GM06990 (cell line): Measurements from ENCODE around the gene TNS1.

ENCODE experiments used
- DNase-seq: peaks from one replicate; pipeline ENCODE4 v3.0.0-alpha.2; 2011; ENCODE audit not compliant: insufficient read length; ENCODE audit errors: extremely low read depth
- H3K27me3 ChIP-seq: replicated peaks from 2 replicates; pipeline ENCODE4 v1.6.0; 2011; ENCODE audit warnings: low read length; ENCODE audit not compliant: control insufficient read depth, insufficient read depth
- H3K36me3 ChIP-seq: 2 replicates; pipeline ENCODE4 v1.5.1; 2011; ENCODE audit warnings: low read length; ENCODE audit not compliant: control insufficient read depth, insufficient read depth
- H3K4me3 ChIP-seq: replicated peaks from 2 replicates; pipeline ENCODE4 v1.5.1; 2011; ENCODE audit warnings: low read depth, mild to moderate bottlenecking, control low read depth, low read length
- TF ChIP-seq, protein P1 (sequence below): IDR thresholded peaks from 2 replicates; pipeline ENCODE4 v1.5.1; 2011; ENCODE audit warnings: low read length, control low read depth, mild to moderate bottlenecking, inconsistent platforms; ENCODE audit not compliant: insufficient read depth, poor library complexity, severe bottlenecking

The TNS1 gene

DNA sequence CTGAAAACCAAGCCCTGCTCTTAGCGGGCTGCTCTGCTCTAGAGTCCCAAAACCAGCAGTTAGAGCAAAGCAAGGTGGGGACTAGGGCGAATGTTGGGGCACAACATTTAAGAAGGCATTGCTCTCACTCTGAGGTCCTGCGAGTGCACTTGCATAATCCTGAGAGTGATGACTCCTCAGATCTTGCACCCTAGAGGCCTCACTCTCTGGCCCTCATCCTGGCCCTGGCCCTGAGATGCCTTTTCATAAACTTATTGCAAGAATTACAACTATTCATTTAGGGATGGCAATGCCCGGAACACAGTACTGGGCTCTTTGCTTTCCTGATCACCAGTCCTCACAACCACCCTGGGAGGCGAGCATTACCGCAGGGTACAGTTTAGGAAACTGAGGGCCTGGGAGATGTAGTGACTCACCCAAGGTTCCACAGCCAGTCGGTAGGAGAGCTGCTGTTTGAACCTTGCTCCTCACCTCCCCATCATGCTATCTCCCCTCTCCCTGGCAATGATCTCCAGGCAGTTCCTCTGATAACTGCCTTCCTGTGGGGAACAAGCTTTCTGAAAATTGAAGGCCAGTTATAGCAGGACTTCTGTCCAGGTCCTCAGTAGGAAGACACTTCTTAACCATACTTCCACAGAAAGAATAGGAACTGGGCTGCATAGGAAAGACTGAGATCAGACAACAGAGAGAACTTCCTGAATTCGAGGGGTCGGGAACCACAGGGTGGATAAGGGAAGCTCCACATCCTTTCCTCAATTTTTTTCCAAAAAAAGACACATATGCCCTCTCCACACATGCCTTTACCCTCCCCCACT lies 91.3 kb downstream of the TNS1 start:
- Histone ChIP-seq H3K36me3 (no peaks in the 10 kb centered on the region), H3K27me3 (no peaks in the 10 kb centered on the region), H3K4me3 (no peak overlapping the region)
- no peak for DNase-seq
- TF ChIP-seq, protein P1, sequence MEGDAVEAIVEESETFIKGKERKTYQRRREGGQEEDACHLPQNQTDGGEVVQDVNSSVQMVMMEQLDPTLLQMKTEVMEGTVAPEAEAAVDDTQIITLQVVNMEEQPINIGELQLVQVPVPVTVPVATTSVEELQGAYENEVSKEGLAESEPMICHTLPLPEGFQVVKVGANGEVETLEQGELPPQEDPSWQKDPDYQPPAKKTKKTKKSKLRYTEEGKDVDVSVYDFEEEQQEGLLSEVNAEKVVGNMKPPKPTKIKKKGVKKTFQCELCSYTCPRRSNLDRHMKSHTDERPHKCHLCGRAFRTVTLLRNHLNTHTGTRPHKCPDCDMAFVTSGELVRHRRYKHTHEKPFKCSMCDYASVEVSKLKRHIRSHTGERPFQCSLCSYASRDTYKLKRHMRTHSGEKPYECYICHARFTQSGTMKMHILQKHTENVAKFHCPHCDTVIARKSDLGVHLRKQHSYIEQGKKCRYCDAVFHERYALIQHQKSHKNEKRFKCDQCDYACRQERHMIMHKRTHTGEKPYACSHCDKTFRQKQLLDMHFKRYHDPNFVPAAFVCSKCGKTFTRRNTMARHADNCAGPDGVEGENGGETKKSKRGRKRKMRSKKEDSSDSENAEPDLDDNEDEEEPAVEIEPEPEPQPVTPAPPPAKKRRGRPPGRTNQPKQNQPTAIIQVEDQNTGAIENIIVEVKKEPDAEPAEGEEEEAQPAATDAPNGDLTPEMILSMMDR: no peak

DNA sequence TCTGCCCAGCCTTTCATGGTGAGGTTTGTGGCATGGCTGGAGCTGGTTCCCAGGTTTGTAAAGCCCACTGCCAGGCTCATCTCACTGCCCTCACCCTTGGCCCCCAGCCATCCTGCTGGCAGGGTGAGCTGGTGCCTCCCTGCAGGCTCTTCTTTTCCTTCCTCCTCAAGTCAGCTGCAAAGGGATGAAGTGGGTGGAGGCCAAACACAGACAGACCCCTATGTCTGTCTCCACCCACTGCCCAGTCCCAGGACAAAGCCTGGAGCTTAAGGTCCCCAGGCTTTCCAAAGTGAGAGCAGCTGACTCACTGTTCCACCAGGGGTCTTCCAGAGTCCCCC lies 92.0 kb downstream of the TNS1 start:
- H3K27me3 ChIP-seq: no peaks in the 10 kb centered on the region
- TF ChIP-seq, protein P1: no peak

DNA sequence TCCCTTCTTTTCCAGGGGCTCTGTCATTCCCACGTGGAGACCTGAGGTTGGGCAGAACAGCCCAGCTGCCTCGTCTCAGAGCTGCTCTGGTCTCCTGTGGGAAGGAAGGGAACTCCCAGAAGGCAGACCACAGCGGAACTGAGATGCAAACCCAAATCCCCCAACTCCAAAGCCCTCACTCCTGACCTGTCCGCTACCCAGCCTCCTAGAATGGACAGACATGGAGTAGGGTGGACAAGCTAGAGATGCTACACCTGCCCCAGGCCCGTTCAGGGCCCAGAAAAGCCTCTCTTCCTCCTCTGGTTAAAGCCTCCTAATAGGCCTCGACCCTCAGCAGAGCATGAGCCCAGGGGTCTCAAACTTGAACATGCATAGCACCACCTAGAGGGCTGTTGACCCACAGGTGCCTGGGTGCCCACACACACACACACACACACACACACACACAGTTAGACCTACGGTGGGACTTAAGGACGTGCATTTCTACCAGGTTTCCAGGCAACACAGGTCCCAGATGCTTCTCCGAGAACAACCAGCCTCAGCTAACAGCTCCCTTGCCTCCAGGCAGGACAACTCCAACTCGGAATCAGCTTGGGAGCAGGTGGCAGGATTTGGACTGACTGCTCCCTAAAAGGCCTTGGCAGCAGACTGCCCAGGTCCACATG lies 93.5 kb downstream of the TNS1 start:
- Histone ChIP-seq H3K4me3 (no peak overlapping the region), H3K27me3 (peaks cover 2% of the 10 kb centered on the region; the same call in 1 of the 2 replicates), H3K36me3 (no peaks in the 10 kb centered on the region)
- TF ChIP-seq, protein P1: peak; percentile 10
- DNase-seq: no peak

More for the DNA sequence above, 92.0 kb downstream of the TNS1 start:
- no peaks in the 10 kb centered on the region for H3K36me3 ChIP-seq
- DNase-seq: no peak
- no peak overlapping the region for H3K4me3 ChIP-seq

DNA sequence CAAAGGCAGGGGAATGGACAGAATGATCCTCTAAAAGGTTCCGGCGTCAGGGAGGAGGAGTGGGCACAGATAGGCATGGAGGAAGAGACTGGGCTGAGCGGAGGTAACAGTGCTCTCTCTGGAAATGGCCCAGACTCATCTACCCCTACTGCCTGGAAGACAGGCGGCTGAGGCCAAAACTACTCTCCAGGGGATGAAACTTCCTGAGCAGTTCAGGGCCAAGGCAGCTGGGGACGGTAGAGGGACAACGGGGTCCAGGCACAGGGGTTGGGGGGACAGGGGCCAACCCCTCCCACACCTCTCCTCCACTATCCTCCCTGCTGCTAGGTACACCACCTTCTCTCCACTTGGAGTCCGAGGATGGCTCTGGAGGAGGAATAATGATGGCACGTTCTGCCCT lies 94.3 kb downstream of the TNS1 start:
- peaks cover 2% of the 10 kb centered on the region; the same call in 1 of the 2 replicates for H3K27me3 ChIP-seq
- no peaks in the 10 kb centered on the region for H3K36me3 ChIP-seq
- TF ChIP-seq, protein P1: no peak
- no peak overlapping the region for H3K4me3 ChIP-seq
- DNase-seq: no peak

DNA sequence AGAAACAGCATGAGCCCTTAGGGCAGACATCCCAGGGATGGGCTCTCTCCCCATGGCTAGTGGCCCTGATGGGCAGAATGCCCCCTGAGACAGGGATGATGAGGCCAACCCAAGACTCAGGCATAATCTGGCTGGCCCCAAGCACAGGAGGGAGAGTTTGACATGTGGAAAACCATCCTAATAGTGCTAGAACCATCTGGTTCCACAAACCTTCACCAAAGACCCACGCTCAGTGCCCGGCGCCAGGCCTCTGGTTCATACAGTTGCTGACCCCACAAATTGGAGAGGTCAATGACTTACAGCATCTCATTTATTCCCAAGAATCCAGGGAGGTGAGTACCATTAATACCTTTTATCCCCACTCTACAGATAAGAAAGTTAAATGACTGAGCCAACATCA lies 95.5 kb downstream of the TNS1 start:
- Histone ChIP-seq H3K36me3 (no peaks in the 10 kb centered on the region), H3K27me3 (peaks cover 2% of the 10 kb centered on the region; the same call in 1 of the 2 replicates), H3K4me3 (no peak overlapping the region)
- DNase-seq: no peak
- TF ChIP-seq, protein P1: no peak
